Stimulated activated CD4-positive, alpha-beta T cell treated with anti-CD3 and anti-CD28 coated beads, Interleukin-1b, Interleukin-23, amount 100 ng/mL, for 1 hour (primary cell): Measurements from ENCODE around the gene MZT2B.
A peak's percentile ranks its signal among the peaks of the same experiment; 100 is the strongest.
"Not testable (repeated sequence)": the region's sequence is repeated elsewhere in the genome, so short reads cannot be mapped to it uniquely, and the experiment has no call there.

Source experiments
- DNase-seq, 2 donors: peaks; one replicate each; pipeline ENCODE4 v3.0.0-alpha.2; 2020; ENCODE audit warnings: low read depth in 2 of 2

The MZT2B gene, protein sequence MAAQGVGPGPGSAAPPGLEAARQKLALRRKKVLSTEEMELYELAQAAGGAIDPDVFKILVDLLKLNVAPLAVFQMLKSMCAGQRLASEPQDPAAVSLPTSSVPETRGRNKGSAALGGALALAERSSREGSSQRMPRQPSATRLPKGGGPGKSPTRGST

DNA sequence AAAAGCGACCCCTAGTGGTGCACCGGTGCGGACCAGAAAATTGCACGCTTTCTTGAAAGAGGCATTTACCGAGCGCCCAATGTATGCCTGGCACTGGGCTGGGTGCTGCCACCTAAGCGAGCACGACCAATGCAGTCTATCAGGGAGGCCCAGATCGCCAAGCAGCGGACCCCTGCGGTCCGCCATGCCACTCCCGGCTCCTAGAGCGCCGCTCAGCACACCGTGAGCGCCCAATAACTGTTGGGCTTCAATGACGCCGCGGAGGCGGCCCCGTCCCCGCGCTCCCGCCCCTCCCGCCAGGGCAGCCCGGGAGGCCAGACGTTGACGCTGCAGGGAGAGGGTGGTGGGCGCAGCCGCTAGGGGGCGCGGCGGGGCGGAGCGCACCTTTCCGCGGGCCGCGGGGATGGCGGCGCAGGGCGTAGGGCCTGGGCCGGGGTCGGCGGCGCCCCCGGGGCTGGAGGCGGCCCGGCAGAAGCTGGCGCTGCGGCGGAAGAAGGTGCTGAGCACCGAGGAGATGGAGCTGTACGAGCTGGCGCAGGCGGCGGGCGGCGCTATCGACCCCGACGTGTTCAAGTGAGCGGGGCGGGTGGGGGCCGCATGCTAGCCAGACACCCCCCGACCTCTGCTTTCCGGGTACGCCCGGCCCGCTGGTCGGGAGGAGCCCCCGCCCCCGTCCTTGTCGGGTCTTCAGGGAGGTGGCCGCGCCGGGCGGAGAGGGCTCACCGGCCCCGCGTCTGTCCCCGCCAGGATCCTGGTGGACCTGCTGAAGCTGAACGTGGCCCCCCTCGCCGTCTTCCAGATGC, at the start of gene MZT2B:
MZT2B (plus strand) TSS at position 383 of the 803 bp plus-strand sequence; CDS start at position 404, 21 bp downstream.
- DNase-seq, result peak; percentile 77 to 80

- no peak for DNase-seq
Observed at GRCh38 chr2:130135692-130136541, 46.1 kb upstream of the MZT2B start.

DNA sequence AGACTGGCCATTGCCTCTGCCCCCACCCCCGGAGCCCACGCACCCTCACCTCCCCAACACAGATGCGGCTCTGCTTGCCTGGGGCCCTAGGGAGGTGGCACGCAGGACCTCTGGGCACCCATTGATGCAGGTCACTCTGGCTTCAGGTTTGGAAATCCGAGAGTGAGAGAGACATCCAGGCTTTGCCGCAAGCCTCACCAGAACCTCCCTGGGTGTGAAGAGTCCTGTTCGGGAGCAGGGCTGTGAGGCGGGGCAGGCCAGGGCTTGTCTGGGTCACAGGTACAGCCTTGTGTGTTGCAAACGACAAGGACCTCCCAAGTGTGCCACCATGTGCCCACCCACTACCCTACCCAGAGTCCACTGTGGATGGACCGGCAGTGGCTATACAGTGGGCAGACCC, 45.5 kb upstream of the MZT2B start:
- not testable (repeated sequence) for DNase-seq

GRCh38 chr2:130137118-130137517, 44.9 kb upstream of the MZT2B start:
- DNase-seq, result not testable (repeated sequence)

- not testable (repeated sequence) for DNase-seq
Observed at GRCh38 chr2:130138326-130138725, 43.7 kb upstream of the MZT2B start.

- not testable (repeated sequence) for DNase-seq
Observed at GRCh38 chr2:130138841-130139251, 43.2 kb upstream of the MZT2B start.

DNA sequence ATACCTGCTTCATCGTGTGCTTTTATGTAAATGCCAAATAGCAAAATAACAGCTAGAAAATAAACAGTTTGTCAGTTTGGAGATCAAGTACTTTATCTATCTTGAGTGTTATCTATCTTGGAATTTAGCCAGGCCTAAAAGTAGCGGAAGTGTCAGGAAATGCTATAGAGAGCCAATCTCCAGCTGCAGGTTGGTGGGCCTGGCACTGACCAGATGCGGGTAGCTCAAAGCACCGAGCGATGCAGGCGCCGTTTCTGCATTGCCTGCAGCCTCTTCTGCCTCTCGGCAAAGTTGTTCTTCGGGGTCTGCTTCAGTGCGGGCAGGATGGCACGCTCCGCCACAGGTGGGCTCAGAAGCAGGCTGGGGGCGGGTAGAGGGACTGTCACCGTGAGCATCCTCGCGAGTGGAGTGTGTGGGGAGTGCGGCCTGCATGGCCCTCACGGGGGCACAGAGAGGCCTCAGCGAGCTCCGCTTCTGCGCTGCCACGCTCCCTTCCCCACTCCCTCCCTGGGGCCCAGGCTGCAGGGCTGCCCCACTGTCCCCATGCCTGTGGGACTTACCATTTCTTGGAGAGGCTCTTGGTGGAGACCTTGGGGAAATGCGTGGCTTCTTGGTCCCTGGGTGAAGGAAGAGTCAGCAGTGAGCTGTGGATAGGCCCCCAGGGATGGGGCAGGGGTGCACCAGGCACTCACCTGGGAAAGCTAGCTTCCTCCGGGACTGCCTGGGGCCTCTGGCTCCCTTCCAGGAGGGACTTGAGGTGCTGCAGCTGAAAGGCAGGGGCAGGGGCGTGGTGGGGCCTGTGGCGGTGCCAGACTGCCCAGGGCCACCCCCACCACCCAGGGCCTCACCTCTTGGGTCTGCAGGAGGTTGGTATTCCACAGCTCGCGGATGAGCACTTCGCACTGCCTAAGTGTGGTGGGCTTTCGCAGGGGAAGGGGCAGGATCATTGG, 42.5 kb upstream of the MZT2B start:
- DNase-seq, result not testable (repeated sequence)

- not testable (repeated sequence) for DNase-seq
Observed at GRCh38 chr2:130140516-130140915, 41.5 kb upstream of the MZT2B start.

DNA sequence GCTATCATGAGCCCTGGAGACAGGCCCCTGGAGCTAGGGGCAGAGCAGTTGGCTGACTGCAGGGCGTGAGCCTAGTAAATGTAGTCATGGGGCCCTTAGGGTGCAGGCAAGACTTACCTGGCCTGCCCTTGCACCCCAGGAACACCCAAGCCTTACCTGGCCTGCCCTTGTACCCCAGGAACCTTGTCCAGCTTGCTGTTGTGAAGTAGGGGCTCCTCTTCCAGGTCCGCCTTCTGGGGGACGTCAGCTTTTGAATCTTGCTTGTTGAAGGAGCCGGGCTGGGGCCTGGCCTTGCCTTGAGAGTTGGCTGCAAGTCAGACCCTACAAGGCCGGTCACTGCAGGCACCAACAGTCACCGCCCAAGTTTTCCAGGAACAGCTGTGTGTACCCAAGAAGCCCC, 41.1 kb upstream of the MZT2B start:
- not testable (repeated sequence) for DNase-seq

- not testable (repeated sequence) for DNase-seq
Observed at GRCh38 chr2:130141645-130142370, 40.3 kb upstream of the MZT2B start.

GRCh38 chr2:130142396-130143265, 39.4 kb upstream of the MZT2B start:
- DNase-seq, result not testable (repeated sequence)

GRCh38 chr2:130143266-130144039, 38.6 kb upstream of the MZT2B start:
- DNase-seq, result not testable (repeated sequence)

- peak in 1 of 2 donors; percentile 18 for DNase-seq
Observed at GRCh38 chr2:130145006-130145414, 37.1 kb upstream of the MZT2B start, which contains the start of gene CCDC74B. Gene CCDC74B (minus strand): TSS chr2:130145112. CDS start chr2:130144996, 116 bp downstream.

DNA sequence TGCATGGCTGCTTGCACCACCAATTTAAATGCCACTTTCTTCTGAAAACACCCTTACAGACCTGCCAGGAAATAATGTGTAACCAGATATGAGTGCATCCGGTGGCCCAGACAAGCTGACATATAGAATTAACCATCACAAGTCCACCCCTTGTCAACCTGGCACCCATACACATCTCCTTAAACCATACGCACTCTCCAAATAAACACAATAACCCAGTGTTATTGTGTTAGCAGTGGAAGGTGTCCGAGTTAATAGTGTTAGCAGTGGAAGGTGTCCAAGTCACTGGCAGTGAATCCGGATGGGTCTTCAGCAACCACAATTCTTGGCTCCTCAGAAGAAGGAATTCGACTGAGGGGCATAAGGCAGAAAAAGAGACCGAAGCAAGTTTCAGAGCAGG, 33.5 kb upstream of the MZT2B start:
- not testable (repeated sequence) for DNase-seq

- no peak for DNase-seq
Observed at GRCh38 chr2:130150181-130151144, 31.6 kb upstream of the MZT2B start.

- DNase-seq, result not testable (repeated sequence)
Observed at GRCh38 chr2:130151145-130151512, 30.9 kb upstream of the MZT2B start.

DNA sequence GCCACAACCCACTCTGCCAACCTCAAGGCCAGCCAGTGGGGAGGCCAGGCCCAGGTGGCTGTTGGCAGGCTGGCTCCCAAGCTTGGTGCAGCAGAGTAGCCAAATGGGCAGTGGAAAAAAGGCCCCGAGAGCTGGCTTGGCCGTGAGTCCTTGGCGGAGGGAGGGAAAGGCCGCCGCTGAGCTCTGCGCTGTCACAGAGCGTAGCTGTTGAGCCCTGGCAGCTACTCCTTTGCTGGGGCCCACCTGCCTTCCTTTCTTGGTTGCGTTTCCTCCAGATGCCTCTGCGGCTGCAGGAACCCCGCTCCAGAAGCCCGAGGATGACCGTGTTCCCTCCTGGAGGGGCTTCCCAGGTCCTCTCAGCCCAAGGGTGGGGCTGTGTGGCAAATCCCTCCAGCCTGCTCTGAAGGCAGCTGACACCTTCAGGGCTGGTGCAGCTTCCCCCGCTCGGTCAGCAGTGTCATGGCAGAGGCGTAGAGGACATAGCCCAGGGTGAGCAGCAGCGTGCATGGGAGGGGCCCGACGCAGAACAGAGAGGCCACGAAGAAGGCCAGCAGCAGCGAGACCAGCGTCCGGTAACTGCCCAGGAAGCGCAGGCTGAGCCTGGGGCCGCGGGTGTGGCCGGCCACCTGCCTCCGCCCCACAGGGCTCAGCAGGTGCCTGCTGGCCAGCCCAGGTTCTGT, 29.8 kb upstream of the MZT2B start:
- DNase-seq, result not testable (repeated sequence)
